Stimulated activated CD8-positive, alpha-beta memory T cell treated with anti-CD3 and anti-CD28 coated beads, Interleukin-7, amount 100 ng/mL, for 1 hour (primary cell): ENCODE data around the gene TECPR2.

Experiments used
- DNase-seq, 2 donors: peaks; one replicate each; pipeline ENCODE4 v3.0.0-alpha.2; 2020; ENCODE audit warnings: low read depth in 2 of 2

Gene TECPR2

DNA sequence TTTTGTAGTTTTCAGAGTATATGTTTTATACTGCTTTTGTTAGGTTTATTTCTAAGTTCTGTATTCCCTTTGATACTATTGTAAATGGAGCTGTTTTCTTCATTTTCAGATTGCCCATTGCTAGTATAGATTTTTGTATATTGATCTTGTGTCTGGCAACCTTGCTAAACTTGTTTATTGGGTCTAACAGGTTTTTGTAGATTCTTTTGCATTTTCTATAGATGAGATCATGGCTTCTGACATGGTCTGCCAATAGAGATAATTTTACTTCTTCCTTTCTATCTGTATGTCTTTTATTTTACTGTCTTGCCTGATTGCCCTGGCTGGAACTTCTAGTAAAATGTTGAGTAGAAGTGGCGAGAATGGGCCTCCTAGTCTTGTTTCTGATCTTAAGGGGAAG, 106.5 kb downstream of the TECPR2 start:
- DNase-seq: no peak

- no peak for DNase-seq
These were observed 109.4 kb downstream of the TECPR2 start for GRCh38 chr14:102471921-102472790.

DNA sequence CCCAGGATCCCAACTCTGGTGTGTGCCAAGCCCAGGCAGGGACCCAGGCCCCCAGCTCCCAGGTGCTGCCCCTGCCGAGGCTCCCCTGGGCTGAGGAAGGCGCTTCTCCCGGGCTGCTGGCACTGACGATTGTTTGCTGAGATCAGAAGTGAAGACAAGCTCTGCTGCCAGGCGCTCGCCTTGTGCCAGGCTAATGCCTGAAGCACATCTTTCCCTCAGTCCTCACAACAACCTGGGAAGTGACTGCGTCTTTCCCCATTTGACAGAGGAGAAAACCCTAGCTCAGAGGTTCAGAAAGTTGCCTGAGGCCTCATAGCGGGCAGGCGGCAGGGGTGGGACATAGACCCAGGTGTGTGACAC, 110.0 kb downstream of the TECPR2 start:
- DNase-seq: no peak

DNA sequence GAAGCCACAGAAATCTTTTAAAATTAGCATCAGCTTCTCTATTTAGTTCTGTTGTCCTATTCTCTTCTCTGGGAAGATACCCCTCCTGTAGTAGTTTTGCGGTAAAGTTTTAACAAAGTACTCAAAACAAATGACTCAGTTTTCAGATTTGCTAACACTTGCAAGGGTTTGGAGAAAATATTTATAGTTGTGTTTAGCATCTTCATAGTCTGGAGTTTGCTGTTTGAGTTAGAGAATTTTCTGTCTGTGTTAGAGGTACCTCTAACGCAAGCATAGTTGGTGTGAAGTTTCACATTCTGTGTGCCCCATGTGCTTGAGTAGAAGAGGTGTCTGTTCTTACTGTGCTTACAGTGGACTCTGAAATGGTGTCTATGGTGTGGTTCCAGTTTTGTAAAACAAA, 110.8 kb downstream of the TECPR2 start:
- no peak for DNase-seq

- no peak for DNase-seq
These were observed 112.2 kb downstream of the TECPR2 start for GRCh38 chr14:102474934-102475333.

DNA sequence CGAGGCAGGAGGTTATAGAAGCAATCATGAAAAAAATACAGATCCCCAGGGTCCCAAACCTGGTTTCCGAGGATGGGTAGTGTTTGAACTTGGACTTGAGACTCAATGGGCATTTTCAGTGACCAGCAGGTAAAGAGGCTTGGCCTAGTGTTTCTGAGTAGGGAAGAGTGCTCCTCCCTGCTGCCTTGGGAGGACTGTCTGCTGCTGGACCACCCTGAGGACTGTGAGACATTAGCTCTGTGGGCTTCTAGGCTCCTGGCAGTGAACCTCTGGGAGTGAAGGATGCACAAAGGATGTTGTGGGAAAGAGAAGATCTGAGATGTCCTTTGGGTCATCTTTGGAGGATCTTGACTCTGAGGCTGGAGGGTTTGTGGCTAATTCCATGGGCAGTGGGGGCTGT, 116.4 kb downstream of the TECPR2 start:
- no peak for DNase-seq

DNA sequence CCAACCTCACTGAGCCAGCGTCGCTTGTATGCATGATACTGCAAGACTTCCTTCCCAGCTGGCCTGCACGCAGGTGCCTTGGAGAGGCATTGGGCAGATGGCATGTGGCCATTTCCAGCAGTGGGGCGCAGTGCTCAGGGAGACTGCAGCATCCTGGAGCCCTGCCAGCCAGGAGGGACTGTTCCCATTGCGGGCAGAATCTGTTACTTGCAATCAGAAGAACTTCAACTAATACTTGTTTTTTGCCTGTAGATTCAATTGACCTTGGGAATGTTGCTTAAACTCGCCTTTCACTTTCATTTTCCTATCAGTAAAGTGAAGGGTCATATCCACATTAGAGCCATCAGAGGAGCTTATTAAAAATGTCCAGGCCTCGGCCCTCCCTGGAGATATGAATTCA, 117.0 kb downstream of the TECPR2 start:
- DNase-seq: no peak

GRCh38 chr14:102481371-102481770, 118.6 kb downstream of the TECPR2 start:
- DNase-seq: no peak

GRCh38 chr14:102481791-102482238, 119.1 kb downstream of the TECPR2 start:
- no peak for DNase-seq

- no peak for DNase-seq
These were observed 121.6 kb downstream of the TECPR2 start for GRCh38 chr14:102484316-102484715.

DNA sequence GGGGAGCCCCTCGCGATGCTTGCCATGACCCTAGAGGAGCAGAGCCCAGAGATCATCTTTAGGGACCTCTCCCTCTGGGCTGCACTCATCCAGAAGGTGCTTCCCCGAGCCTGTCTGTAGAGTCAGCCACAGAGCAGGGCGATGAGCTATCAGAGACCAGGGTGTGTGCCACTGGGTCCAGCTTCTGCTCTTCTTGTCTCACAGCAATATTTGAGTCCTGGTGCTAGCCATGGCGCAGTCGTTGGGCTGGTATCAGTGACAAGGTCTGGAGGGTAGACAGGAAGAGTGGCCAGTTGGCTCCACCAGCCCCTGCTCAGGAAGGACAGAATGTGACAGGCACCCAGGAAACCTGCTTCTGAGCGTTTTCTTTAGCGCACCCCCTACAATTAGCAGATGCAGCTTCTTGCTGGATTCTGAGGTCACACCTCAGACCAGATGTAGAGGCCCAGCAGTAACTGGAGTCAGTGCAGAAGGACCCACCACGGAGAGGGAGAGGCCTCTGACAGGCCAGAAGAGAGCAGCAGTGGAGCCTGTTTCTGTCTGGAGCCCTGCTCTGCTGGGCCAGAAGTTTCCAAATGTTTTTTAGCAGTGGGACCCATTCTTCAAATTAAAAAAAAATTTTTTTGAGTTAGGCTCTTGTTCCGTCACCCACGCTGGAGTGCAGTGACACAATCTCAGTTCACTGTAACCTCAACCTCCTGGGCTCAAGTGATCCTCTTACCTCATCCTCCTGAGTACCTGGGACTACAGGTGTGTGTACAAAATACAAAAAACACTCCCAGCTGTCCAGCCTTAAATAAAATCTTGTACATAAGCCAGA, 123.2 kb downstream of the TECPR2 start:
- no peak for DNase-seq

DNA sequence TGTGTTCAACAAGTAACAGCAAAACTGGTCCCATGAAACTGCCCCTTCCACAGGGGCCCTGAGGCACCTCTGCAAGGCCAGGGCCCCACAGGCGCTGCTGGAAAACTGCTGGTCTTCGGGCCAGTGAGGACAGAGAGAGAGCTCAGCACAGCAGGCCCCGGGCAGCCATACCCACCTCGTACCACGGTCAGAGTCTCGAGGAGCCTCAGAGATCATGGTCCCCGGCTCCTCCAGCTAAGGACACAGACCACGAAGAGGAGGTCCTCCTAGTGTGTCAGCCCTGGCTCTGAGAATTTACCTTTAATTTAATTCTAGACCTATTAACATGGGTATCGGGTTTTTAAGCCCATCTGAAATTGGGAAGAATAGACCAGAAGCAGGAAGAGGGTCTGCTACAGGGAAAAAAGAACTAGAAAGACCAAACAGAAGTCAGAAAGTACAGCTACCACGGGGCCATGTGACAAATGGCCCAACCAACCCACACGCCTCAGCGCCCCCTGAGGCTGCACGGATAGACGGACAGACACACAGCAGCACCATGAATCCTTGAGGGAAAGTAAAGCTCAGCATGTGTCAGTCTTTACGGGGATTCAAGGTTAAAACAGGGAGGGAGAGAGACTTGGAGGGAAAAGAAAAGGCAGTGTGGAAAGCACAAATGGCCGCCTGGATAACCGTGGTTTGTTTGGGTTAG, 123.9 kb downstream of the TECPR2 start:
- no peak for DNase-seq

DNA sequence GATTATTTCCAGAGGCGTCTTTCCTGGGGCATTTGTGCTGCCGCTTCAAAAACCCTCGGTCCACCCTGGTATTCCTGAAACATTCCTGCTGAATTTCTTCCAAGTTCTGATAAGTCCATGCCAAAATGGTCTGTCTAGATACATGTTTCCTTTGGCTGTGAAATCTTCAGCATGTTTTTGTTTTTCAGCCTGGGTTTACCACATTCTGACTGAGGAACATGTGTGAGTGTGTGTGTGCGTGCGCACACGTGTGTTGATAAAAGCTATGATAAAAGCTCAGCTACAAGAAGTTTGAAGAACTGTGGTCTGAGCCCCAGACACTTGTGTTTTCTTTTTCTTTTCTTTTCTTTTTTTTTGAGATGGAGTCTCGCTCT, 124.5 kb downstream of the TECPR2 start:
- no peak for DNase-seq

GRCh38 chr14:102490456-102490855, 127.7 kb downstream of the TECPR2 start:
- no peak for DNase-seq

GRCh38 chr14:102491366-102491765, 128.6 kb downstream of the TECPR2 start:
- no peak for DNase-seq

GRCh38 chr14:102491786-102492530, 129.2 kb downstream of the TECPR2 start:
- no peak for DNase-seq

- DNase-seq: no peak
These were observed 129.8 kb downstream of the TECPR2 start for GRCh38 chr14:102492531-102492910.

GRCh38 chr14:102493096-102493495, 130.4 kb downstream of the TECPR2 start:
- DNase-seq: no peak

- no peak for DNase-seq
These were observed 130.8 kb downstream of the TECPR2 start for GRCh38 chr14:102493585-102493984.

DNA sequence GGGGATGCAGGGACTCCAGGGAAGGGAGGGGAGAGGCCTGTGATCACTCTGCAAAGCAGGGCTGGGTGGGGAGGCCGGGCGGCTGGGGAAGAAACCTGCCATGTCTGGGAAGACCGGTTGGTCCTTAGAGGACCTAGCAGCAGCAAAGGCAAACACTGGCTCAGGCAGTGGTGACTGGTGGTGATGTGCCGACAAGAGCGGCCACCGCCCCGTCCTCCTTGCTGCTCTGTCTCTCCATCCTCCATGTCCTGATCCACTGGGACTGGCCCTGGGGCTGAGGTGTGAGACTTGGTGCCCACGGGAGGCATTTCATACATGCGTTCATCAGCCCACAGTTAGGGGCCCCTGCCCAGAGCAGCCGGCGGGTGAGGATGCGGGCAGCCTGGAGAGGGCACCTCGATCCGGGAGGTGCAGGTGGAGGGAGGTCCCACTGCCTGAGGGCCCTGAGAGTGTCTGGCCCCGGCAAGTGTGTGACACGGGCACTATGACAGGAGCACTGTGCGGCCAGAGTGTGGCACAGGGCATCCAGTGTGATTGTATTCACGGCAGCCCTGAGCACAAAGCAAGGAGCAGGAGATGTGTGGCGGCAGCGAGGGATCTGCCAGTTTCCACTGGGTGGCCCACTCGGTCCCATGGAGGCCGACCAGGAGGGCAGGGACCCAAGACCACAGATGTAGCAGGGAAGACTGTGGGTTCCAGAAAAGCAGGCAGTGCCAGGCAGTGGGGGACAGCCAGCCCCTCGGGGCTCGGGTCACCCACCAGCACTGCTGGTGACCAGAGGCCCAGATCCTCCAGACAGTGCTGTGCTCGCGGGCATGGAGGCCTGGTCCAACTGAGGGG, 133.0 kb downstream of the TECPR2 start:
- no peak for DNase-seq

GRCh38 chr14:102496331-102496691, 133.6 kb downstream of the TECPR2 start:
- DNase-seq: no peak
